ENCODE results near the gene CD2. TPM values are rescaled to one million over a fixed set of nuclear protein-coding genes. Genes with fewer than 3 reads are reported as not detected.
A peak's percentile ranks its signal among the peaks of the same experiment; 100 is the strongest.

Gene CD2, protein sequence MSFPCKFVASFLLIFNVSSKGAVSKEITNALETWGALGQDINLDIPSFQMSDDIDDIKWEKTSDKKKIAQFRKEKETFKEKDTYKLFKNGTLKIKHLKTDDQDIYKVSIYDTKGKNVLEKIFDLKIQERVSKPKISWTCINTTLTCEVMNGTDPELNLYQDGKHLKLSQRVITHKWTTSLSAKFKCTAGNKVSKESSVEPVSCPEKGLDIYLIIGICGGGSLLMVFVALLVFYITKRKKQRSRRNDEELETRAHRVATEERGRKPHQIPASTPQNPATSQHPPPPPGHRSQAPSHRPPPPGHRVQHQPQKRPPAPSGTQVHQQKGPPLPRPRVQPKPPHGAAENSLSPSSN
- total RNA-seq (2014; rRNA removed; shearing (Covaris generic)): not detected in 2 replicates
- not detected in 2 replicates for polyA plus RNA-seq (2014; cell fraction: nucleus; rRNA removed)

DNA sequence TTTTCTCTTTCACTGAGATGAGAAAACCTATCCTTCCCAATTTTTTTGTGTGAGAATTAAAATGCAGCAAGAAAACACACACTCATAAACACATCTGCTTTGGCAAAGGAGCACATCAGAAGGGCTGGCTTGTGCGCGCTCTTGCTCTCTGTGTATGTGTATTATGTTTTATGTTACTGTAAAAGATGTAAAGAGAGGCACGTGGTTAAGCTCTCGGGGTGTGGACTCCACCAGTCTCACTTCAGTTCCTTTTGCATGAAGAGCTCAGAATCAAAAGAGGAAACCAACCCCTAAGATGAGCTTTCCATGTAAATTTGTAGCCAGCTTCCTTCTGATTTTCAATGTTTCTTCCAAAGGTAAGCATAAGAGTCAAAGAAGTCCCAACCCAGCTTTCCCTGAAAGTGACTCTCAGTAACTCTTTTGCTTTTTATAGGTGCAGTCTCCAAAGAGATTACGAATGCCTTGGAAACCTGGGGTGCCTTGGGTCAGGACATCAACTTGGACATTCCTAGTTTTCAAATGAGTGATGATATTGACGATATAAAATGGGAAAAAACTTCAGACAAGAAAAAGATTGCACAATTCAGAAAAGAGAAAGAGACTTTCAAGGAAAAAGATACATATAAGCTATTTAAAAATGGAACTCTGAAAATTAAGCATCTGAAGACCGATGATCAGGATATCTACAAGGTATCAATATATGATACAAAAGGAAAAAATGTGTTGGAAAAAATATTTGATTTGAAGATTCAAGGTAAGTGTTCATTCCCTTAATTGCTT lies at the start of gene CD2:
Gene CD2, plus strand, starts transcription at position 233 of the 780 bp plus-strand sequence. Its CDS starts 63 bp downstream, at position 296.
- DNase-seq (ENCODE audit: extremely low read depth, low read depth): no peak

DNA sequence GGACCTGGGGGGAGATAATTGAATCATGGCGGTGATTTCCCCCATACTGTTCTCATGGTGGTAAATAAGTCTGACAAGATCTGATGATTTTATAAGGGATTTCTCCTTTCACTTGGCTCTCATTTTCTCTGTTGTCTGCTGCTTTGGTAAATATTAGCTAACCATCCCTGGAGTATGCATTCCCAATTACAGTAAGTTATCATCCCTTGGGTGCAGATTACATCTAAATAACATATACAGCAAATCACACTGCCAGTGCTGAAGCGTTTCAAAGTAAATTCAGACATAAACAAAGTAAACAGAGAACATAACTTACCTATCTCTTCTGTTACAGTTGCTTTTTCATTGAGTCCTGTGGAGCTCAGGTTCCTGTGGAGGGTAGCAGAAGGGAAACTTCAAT lies 48.1 kb upstream of the CD2 start:
- no peak for DNase-seq (ENCODE audit: extremely low read depth, low read depth)

DNA sequence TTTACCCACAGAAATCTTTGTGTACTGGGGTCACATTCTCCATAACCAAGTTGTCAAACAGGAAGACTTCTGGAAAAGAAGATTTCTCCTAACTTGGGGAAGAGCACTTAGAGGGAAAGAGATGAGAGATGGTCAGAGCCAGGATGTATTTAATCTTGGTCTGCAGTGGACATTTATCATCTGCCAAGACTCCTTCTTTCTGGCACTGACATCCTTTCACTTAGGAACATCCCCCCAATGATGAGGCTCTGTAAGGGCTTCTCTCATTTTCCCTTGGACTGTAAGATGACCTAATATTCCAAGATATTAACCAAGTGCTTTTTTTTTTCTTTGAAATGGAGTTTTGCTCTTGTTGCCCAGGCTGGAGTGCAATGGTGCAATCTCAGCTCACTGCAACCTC lies 47.4 kb upstream of the CD2 start:
- DNase-seq (ENCODE audit: extremely low read depth, low read depth): no peak

DNA sequence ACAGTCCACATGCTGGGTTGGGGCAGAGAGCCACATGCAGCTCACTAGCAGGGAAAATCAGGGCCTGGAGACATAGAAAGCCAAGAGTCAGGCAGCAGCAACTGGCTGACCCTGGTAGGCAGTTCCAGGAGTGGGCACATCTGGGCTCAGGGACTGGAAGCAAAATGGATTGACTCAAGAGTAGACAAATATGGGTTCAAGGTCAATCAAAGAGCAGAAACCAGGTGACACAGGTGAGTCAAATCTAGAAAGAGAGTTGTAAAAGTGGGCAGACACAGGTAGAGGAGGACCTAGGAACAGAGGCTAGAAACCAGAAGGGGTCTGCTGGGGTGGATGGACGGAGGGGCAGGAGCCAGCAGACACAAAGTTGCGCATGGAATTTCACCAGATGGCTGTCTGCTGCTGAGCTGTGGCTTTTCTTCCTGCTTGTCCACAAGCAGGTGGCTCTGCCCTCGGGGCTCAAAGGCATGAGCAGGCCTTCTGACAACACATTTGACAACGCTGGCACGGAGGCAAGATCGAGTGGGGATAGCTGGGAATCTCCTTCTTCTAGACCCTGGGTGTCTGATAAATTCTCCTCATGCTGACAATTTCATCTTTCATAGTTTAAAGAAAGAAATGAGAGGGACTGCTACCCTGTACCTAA lies 45.9 kb upstream of the CD2 start:
- DNase-seq (ENCODE audit: extremely low read depth, low read depth): no peak

DNA sequence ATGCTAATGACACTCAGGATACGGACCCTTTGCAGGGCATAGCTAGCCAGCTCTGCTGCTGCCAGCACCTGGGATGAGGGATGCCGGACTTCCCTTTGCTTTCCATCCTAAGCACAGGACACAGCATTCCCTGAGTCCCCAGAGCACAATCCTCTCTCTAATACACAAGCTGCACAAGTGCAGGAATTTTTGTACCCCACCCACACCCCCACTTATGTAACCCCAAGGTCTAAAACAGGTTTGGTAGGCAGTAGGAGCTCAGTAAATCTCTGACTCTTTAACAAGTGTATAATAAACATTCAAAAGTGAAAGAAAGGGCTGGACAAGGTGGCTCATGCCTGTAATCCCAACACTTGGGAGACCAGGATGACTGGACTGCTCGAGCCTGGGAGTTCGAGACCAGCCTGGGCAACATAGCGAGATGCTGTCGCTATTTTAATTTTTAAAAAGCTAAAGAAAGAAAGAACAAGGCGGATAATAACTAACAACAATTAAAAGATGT lies 44.5 kb upstream of the CD2 start:
- DNase-seq (ENCODE audit: extremely low read depth, low read depth): no peak

DNA sequence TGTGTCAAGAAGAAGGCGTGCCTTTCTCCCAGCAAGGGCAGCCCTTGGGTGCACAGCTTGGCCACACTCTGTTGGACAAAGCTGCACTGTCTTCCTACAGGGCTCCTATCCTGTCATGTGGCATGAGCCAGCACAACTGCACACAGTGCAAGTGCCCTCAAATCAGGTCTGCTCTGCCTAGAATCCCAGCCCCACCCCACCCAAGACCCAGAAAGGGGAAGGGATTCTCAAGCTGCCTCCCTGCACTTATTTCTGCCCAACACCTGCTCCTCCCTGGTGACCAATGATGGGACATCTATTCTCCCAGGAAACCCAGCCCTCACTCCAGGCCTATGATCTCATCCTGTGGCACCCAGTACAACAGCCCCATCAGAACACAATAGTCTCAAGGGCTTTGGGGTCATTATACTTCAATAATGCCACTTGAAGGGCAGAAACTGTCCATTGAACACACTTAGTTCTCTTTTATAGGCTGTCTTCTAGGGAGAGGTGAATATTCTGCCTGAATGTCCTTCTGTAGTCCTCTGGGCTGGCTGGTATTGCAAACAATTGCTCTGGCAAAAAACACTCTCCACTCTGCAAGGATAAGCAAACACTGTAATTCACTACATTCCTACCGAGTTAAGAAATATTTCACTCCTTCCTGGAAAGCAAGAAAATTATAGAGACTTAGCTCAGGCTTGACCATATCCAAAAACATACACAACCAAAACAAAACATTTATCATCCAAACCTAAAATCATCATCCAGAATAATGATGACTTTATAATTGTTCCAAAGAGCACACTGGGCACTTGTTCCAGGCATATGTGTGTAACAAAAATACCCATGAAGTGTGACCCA lies 43.6 kb upstream of the CD2 start:
- DNase-seq (ENCODE audit: extremely low read depth, low read depth): no peak

DNA sequence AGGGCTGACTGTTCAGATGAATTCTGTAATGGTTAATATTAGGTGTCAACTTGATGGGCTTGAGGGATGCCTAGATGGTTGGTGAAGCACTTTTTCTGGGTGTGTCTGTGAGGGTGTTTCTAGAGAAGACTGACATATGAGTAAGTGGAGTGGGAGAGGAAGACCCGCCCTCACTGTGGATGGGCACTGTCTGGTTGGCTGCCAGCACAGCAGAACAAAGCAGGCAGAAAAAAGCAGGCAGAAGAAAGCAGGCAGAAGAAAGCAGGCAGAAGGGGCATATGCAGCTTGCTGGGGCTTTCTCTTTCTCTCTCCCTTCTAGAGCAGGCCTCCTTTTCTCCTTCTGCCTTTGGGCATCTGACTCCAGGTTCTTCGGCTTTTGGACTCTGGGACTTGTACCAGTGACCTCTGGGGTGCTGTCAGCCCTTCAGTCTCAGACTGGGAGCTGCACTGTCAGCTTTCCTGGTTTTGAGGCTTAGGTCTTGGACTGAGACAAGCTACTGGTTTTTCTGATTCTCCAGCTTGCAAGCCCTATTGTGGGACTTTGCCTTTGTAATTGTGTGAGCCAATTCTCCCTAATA lies 42.9 kb upstream of the CD2 start:
- no peak for DNase-seq (ENCODE audit: extremely low read depth, low read depth)

DNA sequence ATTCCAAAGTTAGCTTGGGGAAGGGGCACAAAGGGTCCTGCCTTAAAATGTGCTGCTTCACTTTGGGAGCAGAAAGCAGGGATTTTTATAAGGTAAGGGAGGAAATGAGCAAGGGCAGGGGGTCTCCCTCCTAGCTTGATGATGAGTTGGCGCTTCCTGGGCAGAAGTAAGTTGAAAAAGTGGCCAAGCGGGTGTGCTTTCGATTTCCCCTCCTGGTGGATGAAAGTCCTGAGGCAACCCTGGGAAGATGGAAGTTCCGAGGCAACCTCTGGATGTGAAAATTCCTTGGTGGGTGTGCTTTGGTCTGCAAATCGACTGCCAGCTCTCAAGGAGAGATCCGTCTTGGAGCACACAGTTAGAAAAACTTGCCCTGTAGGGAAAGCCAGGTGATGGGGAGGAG lies 41.7 kb upstream of the CD2 start:
- DNase-seq (ENCODE audit: extremely low read depth, low read depth): no peak

DNA sequence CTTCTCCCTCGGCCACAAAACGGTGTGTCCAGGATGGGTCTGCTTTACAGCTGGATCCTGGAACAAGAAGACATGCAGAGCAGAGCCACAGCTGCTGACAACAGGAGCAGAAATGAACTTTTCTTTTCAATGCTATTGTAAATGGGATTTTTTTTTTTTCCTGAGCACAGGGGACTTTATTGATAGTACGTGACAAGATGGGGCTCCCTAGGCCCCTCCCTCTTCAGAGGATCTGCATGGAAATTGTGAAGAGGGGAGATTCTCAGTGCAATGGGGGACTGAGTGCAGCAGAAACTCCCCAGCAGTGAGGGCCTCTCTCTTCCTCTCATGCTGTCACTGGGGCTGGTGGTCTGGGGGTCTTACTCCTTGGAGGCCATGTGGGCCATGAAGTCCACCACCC lies 40.8 kb upstream of the CD2 start:
- no peak for DNase-seq (ENCODE audit: extremely low read depth, low read depth)

DNA sequence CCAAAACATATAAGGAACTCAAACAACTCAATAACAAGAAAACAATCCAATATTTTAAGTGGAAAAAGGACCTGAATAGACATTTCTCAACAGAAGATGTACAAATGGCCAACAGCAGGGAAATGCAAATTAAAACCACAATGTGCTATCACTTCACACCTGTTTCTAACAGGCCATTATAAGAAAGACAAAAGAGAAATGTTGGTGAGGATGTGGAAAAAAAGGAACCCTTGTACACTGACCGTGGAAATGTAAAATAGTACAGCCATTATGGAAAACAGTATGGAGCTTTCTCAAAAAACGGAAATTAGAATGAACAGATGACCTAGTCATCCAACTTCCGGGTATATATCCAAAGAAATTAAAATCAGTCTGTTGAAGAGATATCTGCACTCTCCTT lies 37.8 kb upstream of the CD2 start:
- no peak for DNase-seq (ENCODE audit: extremely low read depth, low read depth)

DNA sequence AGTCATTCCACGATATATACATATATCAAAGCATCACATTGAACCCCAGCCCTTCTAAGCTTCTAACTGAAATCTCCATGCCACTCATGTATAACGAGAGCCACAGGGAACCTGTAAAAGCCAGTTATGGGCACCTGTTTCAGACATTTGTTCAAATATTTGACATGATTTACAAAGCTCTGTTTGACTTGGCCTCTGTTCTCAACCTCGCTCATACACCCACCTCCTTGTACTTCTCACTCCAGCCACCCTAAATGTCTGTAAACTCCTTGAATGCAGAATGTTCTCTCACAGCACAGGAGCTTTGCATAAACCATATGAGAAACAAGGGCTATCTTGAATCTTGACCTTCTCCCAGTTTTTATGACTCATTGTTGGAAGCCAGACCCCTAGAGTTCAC lies 36.9 kb upstream of the CD2 start:
- no peak for DNase-seq (ENCODE audit: extremely low read depth, low read depth)

DNA sequence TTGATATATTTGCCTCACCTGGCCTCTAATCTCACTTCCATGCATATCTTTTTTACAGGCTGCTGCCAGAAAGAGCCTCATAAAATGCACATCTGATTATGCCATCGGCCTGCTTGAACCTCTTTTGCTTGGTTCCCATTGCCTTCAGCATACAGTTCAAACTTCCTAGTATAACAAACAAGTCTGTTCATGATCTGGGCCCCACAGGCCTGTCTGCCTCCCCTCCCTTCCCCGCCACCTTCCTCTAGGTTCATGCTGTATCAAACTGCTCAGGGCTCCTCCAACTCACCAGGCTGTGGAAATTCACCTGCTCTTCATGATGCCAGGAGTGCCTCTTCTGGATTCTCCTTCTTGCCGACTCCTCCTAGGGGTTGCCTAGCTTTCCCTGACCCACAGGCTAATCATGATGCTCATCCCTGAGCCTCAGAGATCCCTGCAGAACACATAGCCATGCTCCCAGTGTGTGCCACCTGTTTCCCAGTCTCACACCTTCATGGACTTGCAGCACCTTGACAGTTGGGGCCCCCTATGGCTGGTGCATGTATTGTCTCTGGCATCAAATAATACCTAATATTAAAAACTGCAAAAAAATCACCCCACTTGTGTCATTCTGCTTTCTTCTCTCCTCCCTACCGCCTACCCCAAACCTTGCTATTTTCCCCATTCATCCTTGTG lies 33.7 kb upstream of the CD2 start:
- no peak for DNase-seq (ENCODE audit: extremely low read depth, low read depth)

DNA sequence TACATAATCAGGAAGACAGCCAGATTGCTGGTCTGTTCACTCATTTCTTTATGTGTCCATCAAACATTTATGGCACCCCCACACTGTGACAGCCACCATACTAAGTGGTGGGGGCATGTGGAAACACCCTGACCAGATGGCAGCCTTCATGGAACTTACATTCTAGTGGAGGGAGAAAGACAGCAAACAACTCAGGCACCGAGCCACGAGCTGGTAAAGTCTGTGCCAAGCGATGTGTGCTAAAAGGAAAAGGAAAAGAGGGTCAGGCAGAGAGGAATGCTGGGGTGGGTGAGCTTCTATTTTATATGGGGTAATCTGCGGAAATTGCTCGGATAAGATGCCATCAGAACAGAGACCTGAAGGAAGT lies 33.2 kb upstream of the CD2 start:
- no peak for DNase-seq (ENCODE audit: extremely low read depth, low read depth)

DNA sequence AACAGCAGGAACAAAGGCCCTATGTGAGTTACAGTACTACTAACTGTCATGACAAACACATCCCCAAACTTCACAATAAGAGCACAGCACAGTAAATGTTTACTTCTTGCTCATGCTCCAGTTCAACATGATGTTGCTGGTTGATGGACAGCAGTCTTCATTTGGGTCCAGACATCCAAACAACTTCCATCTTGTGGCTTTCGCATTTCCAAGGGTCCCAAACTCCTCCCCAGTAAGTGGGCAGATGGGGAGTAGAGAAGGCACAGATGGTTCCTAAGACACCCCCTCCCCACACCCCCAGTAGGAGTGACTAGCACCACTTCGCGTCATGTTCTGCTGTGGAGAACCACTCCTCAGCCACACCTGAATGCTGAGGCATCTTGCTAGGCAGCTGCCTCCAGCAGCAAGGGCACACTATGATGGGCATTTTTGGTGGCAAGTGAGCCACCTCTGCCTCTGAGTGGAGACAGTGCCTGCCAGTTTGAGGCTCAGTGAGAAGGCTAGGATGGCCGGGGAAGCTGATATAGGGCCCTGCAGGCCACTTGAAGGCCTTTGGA lies 32.7 kb upstream of the CD2 start:
- no peak for DNase-seq (ENCODE audit: extremely low read depth, low read depth)

DNA sequence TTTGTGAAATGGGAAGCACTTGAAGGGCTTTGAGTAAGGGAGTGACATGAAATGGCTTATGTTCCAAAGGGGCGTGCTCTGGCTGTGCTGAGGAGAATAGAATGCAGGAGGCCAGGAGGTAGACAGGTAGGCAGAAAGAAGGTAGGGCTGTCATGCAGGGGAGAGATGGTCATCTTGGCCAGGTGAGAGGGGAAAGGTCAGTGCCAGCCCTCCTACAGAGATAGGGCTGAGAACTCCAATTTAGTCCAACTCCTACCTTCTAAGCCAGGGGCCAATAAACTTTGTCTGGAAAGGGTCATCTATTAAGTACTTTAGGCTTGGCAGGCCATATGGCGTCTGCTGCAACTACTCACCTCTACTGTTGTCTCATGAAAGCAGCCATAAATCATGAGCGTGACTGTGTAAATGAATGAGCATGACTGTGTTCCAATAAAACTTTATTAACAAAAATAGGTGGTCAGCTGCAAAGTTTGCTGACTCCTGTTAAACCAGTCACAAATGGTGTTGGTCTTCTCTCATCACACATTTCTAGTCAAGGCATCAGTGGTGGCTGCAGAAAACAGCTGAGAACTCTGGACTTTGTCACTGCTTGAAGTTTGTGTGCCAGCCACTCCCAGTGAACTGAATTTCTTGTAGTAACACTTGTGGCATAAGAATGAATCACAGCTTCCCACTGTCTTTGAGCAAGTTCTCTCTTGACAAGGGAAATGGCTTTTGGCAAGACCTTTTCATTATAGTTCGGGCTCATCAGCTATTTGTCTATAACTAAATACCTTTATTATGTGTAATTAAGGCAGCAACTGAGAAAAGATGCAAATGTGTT lies 32.0 kb upstream of the CD2 start:
- no peak for DNase-seq (ENCODE audit: extremely low read depth, low read depth)

DNA sequence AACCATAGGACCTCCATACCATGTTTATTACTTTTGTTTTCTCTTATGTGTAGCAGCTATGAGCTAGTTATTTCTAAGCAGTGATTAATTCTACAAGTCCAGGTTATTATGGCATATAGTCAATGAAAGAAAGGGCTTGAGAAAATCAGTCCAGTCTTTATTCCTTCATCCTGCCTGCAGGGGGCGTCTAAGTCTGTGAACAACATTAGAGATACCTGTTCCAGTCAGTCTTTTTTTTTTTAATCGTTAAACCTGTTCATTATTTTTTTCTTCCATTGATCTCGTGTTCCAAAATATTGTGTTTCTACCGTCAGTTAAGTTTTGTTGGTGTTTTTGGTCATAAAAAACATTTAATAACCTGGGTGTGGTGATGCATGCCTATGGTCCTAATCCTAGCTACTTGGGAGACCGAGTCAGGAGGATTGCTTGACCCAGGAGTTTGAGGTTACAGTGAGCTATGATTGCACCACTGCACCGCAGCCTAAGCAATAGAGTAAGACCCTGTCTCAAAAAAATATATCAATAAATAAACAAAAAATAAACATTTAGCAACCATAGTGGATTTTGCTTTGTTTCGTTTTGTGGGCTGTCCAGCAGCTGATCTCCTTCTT lies 29.4 kb upstream of the CD2 start:
- DNase-seq (ENCODE audit: extremely low read depth, low read depth): peak; percentile 51

DNA sequence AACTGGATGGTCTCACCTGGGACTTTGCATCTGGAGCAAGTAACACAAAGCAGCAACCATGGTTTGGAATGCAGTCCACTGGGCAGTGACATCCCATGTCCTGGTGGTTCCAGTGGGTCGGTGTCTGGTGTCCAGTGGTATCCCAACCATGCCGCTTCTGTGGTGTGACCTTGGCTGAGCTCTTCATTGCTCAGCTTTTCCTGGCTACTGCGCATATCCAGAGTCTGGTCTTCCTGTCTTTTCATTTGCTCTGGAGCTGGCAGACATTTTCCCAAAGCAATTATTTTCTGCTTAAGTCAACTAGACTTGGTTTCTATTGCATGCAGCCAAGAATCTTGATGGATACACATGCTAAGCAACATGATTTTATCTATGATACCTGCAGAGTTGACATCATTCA lies 28.4 kb upstream of the CD2 start:
- DNase-seq (ENCODE audit: extremely low read depth, low read depth): no peak

Data from NCI-H460 (cell line).